OCI-LY1 (cell line): ENCODE data around the gene YIF1A.

Source experiments
- CTCF ChIP-seq: fragments of 200-600 bp; sonication (generic), shearing (Covaris generic); IDR thresholded peaks from 2 replicates; pipeline ENCODE4 v1.5.1; 2017; ENCODE audit warnings: mild to moderate bottlenecking, antibody characterized with exemption, low read length, moderate library complexity, mixed read lengths
- EZH2 ChIP-seq: fragments of 200-600 bp; sonication (generic), shearing (Covaris generic); IDR thresholded peaks from 2 replicates; pipeline ENCODE4 v1.8.0; 2017; ENCODE audit warnings: borderline replicate concordance, mixed run types, mild to moderate bottlenecking, antibody characterized with exemption, low read length, moderate library complexity, mixed read lengths

- TF ChIP-seq EZH2: no peak
- TF ChIP-seq CTCF: no peak
These were observed 29.0 kb upstream of the YIF1A start for GRCh38 chr11:66317723-66318599.
